ENCODE results near the gene CATSPER3. TPM values are rescaled to one million over a fixed set of nuclear protein-coding genes. Genes with fewer than 3 reads are reported as not detected.

CATSPER3 gene
- total RNA-seq, 6 experiments from 2014 or later, result 0.14 to 0.25 (median 0.19) TPM; not detected in 3

GRCh38 chr5:134958755-134959154 is 9.0 kb upstream of the CATSPER3 start:
- no peak overlapping the region for H3K27ac Mint-ChIP-seq
- no peaks in the 10 kb centered on the region for H3K27me3 Mint-ChIP-seq (ENCODE audit: insufficient read depth)
- peaks cover 12% of the 10 kb centered on the region for H3K4me1 Mint-ChIP-seq (ENCODE audit: low read depth)
- no peak for TF ChIP-seq CTCF (IDR thresholded peaks at IDR 0.05)
- H3K9me3 Mint-ChIP-seq, result peaks cover 15% of the 10 kb centered on the region
- no peak overlapping the region for H3K4me3 Mint-ChIP-seq
- DNase-seq, result peak; percentile 3
- peaks cover 12% of the 10 kb centered on the region for H3K36me3 Mint-ChIP-seq (ENCODE audit: low read depth)

- no peak overlapping the region for H3K4me3 Mint-ChIP-seq
- no peak for DNase-seq
- no peak for TF ChIP-seq CTCF (IDR thresholded peaks at IDR 0.05)
- no peaks in the 10 kb centered on the region; the same call in 1 of the 2 replicates for H3K27me3 Mint-ChIP-seq (ENCODE audit: insufficient read depth)
- no peaks in the 10 kb centered on the region; the same call in none of the 2 replicates for H3K36me3 Mint-ChIP-seq (ENCODE audit: low read depth)
- H3K4me1 Mint-ChIP-seq (ENCODE audit: low read depth), result peaks cover 11% of the 10 kb centered on the region
- H3K27ac Mint-ChIP-seq, result no peak overlapping the region
- H3K9me3 Mint-ChIP-seq, result no peaks in the 10 kb centered on the region
Observed at GRCh38 chr5:134963098-134963497, 4.6 kb upstream of the CATSPER3 start.

GRCh38 chr5:134964359-134965270 is 3.1 kb upstream of the CATSPER3 start:
- DNase-seq, result no peak
- no peak for TF ChIP-seq CTCF (IDR thresholded peaks at IDR 0.05)
- Mint-ChIP-seq H3K27me3 (ENCODE audit: insufficient read depth) (no peaks in the 10 kb centered on the region; the same call in 1 of the 2 replicates), H3K4me3 (no peak overlapping the region), H3K27ac (no peak overlapping the region), H3K9me3 (no peaks in the 10 kb centered on the region), H3K4me1 (ENCODE audit: low read depth) (peaks cover 8% of the 10 kb centered on the region; the same call in 1 of the 2 replicates), H3K36me3 (ENCODE audit: low read depth) (no peaks in the 10 kb centered on the region; the same call in none of the 2 replicates)

- no peak overlapping the region for H3K4me3 Mint-ChIP-seq
Observed at GRCh38 chr5:134965271-134965825, 2.4 kb upstream of the CATSPER3 start.

GRCh38 chr5:134968055-134968454 is 348 bp downstream of the CATSPER3 start:
- Mint-ChIP-seq H3K27ac (no peak overlapping the region), H3K9me3 (no peaks in the 10 kb centered on the region), H3K27me3 (ENCODE audit: insufficient read depth) (no peaks in the 10 kb centered on the region; the same call in 1 of the 2 replicates), H3K4me1 (ENCODE audit: low read depth) (peaks cover 8% of the 10 kb centered on the region; the same call in 1 of the 2 replicates), H3K4me3 (no peak overlapping the region), H3K36me3 (ENCODE audit: low read depth) (no peaks in the 10 kb centered on the region; the same call in 1 of the 2 replicates)
- no peak for TF ChIP-seq CTCF (IDR thresholded peaks at IDR 0.05)
- no peak for DNase-seq

More at GRCh38 chr5:134965271-134965825, 2.4 kb upstream of the CATSPER3 start:
- DNase-seq, result no peak
- Mint-ChIP-seq H3K27me3 (ENCODE audit: insufficient read depth) (no peaks in the 10 kb centered on the region; the same call in 1 of the 2 replicates), H3K27ac (no peak overlapping the region), H3K9me3 (no peaks in the 10 kb centered on the region), H3K4me1 (ENCODE audit: low read depth) (peaks cover 8% of the 10 kb centered on the region; the same call in 1 of the 2 replicates), H3K36me3 (ENCODE audit: low read depth) (no peaks in the 10 kb centered on the region; the same call in none of the 2 replicates)
- TF ChIP-seq CTCF (IDR thresholded peaks at IDR 0.05), result no peak
